K562 (cell line): ENCODE results near the gene XPR1. TPM values are rescaled to one million over a fixed set of nuclear protein-coding genes. Genes with fewer than 3 reads are reported as not detected.

Experiments used
- BRF2 ChIP-seq: IDR thresholded peaks from 3 replicates; pipeline ENCODE4 v1.6.1; 2011; ENCODE audit warnings: borderline replicate concordance, mild to moderate bottlenecking; ENCODE audit not compliant: insufficient read length, insufficient read depth
- CBFB ChIP-seq: sonication (generic); formaldehyde crosslinking; IDR thresholded peaks from 2 replicates; pipeline ENCODE4 v1.4.0; 2020; ENCODE audit warnings: mild to moderate bottlenecking, missing genetic modification reagents
- CEBPZ ChIP-seq: fragments of 150-350 bp; IDR thresholded peaks from 2 replicates; pipeline ENCODE4 v1.6.1; 2014; ENCODE audit warnings: low read depth, mild to moderate bottlenecking, low read length, borderline replicate concordance
- CSDE1 ChIP-seq, 2 experiments: fragments of 450-650 bp; IDR thresholded peaks; 2 replicates each; pipeline ENCODE4 v1.6.1; 2016; ENCODE audit warnings: mild to moderate bottlenecking in 1 of 2
- E4F1 ChIP-seq: fragments of 250-450 bp; sonication (Bioruptor Pico); IDR thresholded peaks from 2 replicates; pipeline ENCODE4 v1.5.0; 2021; ENCODE audit warnings: mild to moderate bottlenecking, borderline replicate concordance
- ELK3 ChIP-seq: fragments of 450-650 bp; formaldehyde crosslinking; IDR thresholded peaks from 2 replicates; pipeline ENCODE4 v1.4.0; 2020; ENCODE audit warnings: mild to moderate bottlenecking
- EP300 ChIP-seq: IDR thresholded peaks from 2 replicates; pipeline ENCODE4 v1.6.1; 2012; ENCODE audit warnings: low read length, improper control_type of control experiment
- ETS2 ChIP-seq: IDR thresholded peaks from 2 replicates; pipeline ENCODE4 v1.6.1; 2016; ENCODE audit warnings: borderline replicate concordance, missing genetic modification characterization, mild to moderate bottlenecking, moderate library complexity, missing compliant biosample characterization; ENCODE audit not compliant: poor library complexity, severe bottlenecking
- FUS ChIP-seq: fragments of 200-400 bp; formaldehyde crosslinking; optimal IDR thresholded peaks from 2 replicates; pipeline ENCODE3; 2017; ENCODE audit warnings: low read depth, low read length
- HBP1 ChIP-seq: fragments of 450-650 bp; formaldehyde crosslinking; IDR thresholded peaks from 2 replicates; pipeline ENCODE4 v1.4.0; 2022; ENCODE audit warnings: missing genetic modification characterization
- HDAC8 ChIP-seq: fragments of 450-650 bp; IDR thresholded peaks from 2 replicates; pipeline ENCODE4 v1.6.1; 2016; ENCODE audit warnings: mild to moderate bottlenecking, missing genetic modification characterization, moderate library complexity, missing compliant biosample characterization
- IRF2 ChIP-seq: sonication (generic); formaldehyde crosslinking; IDR thresholded peaks from 2 replicates; pipeline ENCODE4 v1.8.1; 2022; ENCODE audit warnings: mild to moderate bottlenecking, missing genetic modification reagents
- NR2C1 ChIP-seq, 2 experiments: fragments of 450-650 bp; IDR thresholded peaks; 2 replicates each; pipeline ENCODE4 v1.6.1; 2017; ENCODE audit warnings: mild to moderate bottlenecking in 2 of 2, antibody characterized with exemption in 1 of 2, inconsistent platforms in 1 of 2, missing compliant biosample characterization in 1 of 2, missing genetic modification characterization in 1 of 2
- POLR2A ChIP-seq: fragments of 450-650 bp; conservative IDR thresholded peaks from 2 replicates; pipeline ENCODE4 v1.6.1; 2016
- SAP30 ChIP-seq: fragments of 200-600 bp; sonication (generic); IDR thresholded peaks from 2 replicates; pipeline ENCODE4 v1.6.1; 2012; ENCODE audit warnings: borderline replicate concordance, low read depth, mild to moderate bottlenecking, moderate library complexity, low read length, control low read depth, inconsistent platforms; ENCODE audit not compliant: insufficient read depth, poor library complexity, severe bottlenecking
- SMAD4 ChIP-seq: fragments of 250-450 bp; sonication (Bioruptor Pico); conservative IDR thresholded peaks from 2 replicates; pipeline ENCODE4 v1.8.0; 2021; ENCODE audit warnings: inconsistent platforms, mild to moderate bottlenecking, moderate library complexity
- SNIP1 ChIP-seq: fragments of 450-650 bp; IDR thresholded peaks from 2 replicates; pipeline ENCODE4 v1.7.1; 2017; ENCODE audit warnings: low read depth, mild to moderate bottlenecking
- ZNF586 ChIP-seq: fragments of 450-650 bp; formaldehyde crosslinking; conservative IDR thresholded peaks from 2 replicates; pipeline ENCODE4 v1.4.0; 2020; ENCODE audit warnings: mild to moderate bottlenecking, moderate library complexity
- ZSCAN32 ChIP-seq: fragments of 450-650 bp; formaldehyde crosslinking; IDR thresholded peaks from 2 replicates; pipeline ENCODE4 v1.4.0; 2020; ENCODE audit warnings: mild to moderate bottlenecking, moderate library complexity
- polyA plus RNA-seq, 8 experiments: library from polyadenylated mRNA; depleted of rRNA in 4 of 8; stranded (reverse) in 5 of 8; unstranded in 3 of 8; fragments of >200 nt; fragmentation: Nextera tagmentation in 2 of 8; fragmentation: Illumina TruSeq in 1 of 8; extraction: Ambion mirVana in 2 of 8; extraction: Trizol in 1 of 8; gene quantifications; 2 replicates each; pipeline versions ENCODE4 v1.2.1 to v1.2.3, GENCODE V29; 2011 to 2014; ENCODE audit warnings: inconsistent platforms in 1 of 8, missing spikeins in 1 of 8
- total RNA-seq, 7 experiments: library from RNA; depleted of rRNA in 6 of 7; stranded (reverse); fragments of >200 nt in 6 of 7; fragmentation: Illumina TruSeq in 2 of 7; extraction: Trizol in 2 of 7; gene quantifications; 2 replicates each; pipeline versions ENCODE4 v1.2.1 to v1.2.3, GENCODE V29; 2011 to 2021; ENCODE audit warnings: low replicate concordance in 1 of 7

The XPR1 gene
- total and polyA plus RNA-seq, 9 of the 15 experiments (the other 6 are each of a cell fraction or from before 2014, with no cell fraction given) = 3.0 to 66.2 (median 38.6) TPM

GRCh38 chr1:180854456-180854855 is 222.6 kb downstream of the XPR1 start (continued):
- TF ChIP-seq BRF2 (no peak), IRF2 (CRISPR knock-in tag) (no peak), SMAD4 (CRISPR knock-in tag) (0 out of 2 replicates have a peak, but pooled peaks have one; percentile 38), HBP1 (CRISPR knock-in tag) (no peak), ELK3 (CRISPR knock-in tag) (no peak), ZNF586 (CRISPR knock-in tag) (no peak), CSDE1 (IDR thresholded peaks at IDR 0.05) (no peak), SAP30 (no peak), NR2C1 (IDR thresholded peaks at IDR 0.05) (peak; percentile 24; the same call in 1 of the 2 replicates), NR2C1 (tag; IDR thresholded peaks at IDR 0.05) (no peak), ETS2 (tag) (no peak), ZSCAN32 (CRISPR knock-in tag) (no peak), E4F1 (no peak), EP300 (peak; percentile 65; the same call in 1 of the 2 replicates), SNIP1 (no peak), CEBPZ (no peak), CBFB (no peak), HDAC8 (tag) (no peak), POLR2A (no peak), FUS (no peak)
